Activated CD8-positive, alpha-beta memory T cell treated with anti-CD3 and anti-CD28 coated beads for 48 hours (primary cell): Measurements from ENCODE around the gene TMTC2.
"Not testable (repeated sequence)": the region's sequence is repeated elsewhere in the genome, so short reads cannot be mapped to it uniquely, and the experiment has no call there.

Experiments used
- DNase-seq, 3 experiments: peaks; one replicate each; pipeline ENCODE4 v3.0.0-alpha.2; 2020; ENCODE audit warnings: low read depth in 2 of 3, low spot score in 2 of 3

TMTC2 gene

GRCh38 chr12:82725741-82726140, 39.0 kb downstream of the TMTC2 start:
- DNase-seq, result no peak

GRCh38 chr12:82727886-82728285, 41.2 kb downstream of the TMTC2 start:
- no peak for DNase-seq

- DNase-seq, result no peak
These were observed 42.0 kb downstream of the TMTC2 start for GRCh38 chr12:82728710-82729109.

- no peak for DNase-seq
These were observed 44.3 kb downstream of the TMTC2 start for GRCh38 chr12:82730953-82731459.

- DNase-seq, result no peak
These were observed 53.7 kb downstream of the TMTC2 start for GRCh38 chr12:82740129-82741000.

GRCh38 chr12:82745063-82745674, 58.5 kb downstream of the TMTC2 start:
- DNase-seq, result no peak

GRCh38 chr12:82745807-82746206, 59.1 kb downstream of the TMTC2 start:
- no peak for DNase-seq

GRCh38 chr12:82746668-82747067, 60.0 kb downstream of the TMTC2 start:
- DNase-seq, result no peak

- no peak for DNase-seq
These were observed 62.3 kb downstream of the TMTC2 start for GRCh38 chr12:82749015-82749414.

GRCh38 chr12:82754856-82755255, 68.2 kb downstream of the TMTC2 start:
- no peak for DNase-seq

- no peak for DNase-seq
These were observed 69.6 kb downstream of the TMTC2 start for GRCh38 chr12:82756303-82756702.

GRCh38 chr12:82757059-82757458, 70.4 kb downstream of the TMTC2 start:
- no peak for DNase-seq

- DNase-seq, result no peak
These were observed 71.0 kb downstream of the TMTC2 start for GRCh38 chr12:82757656-82758055.

GRCh38 chr12:82758749-82759330, 72.1 kb downstream of the TMTC2 start:
- DNase-seq, result no peak

- no peak for DNase-seq
These were observed 73.7 kb downstream of the TMTC2 start for GRCh38 chr12:82760423-82760822.

GRCh38 chr12:82765206-82765605, 78.5 kb downstream of the TMTC2 start:
- DNase-seq, result not testable (repeated sequence)

- no peak for DNase-seq
These were observed 79.4 kb downstream of the TMTC2 start for GRCh38 chr12:82765971-82766705.

- DNase-seq, result no peak
These were observed 88.0 kb downstream of the TMTC2 start for GRCh38 chr12:82774666-82775065.

- DNase-seq, result no peak
These were observed 93.8 kb downstream of the TMTC2 start for GRCh38 chr12:82780517-82780916.

GRCh38 chr12:82781309-82781997, 94.7 kb downstream of the TMTC2 start:
- DNase-seq, result no peak

GRCh38 chr12:82783435-82783834, 96.7 kb downstream of the TMTC2 start:
- DNase-seq, result no peak
